H9 (cell line): ENCODE measurements around the gene ME3. TPM values are rescaled to one million over a fixed set of nuclear protein-coding genes. Genes with fewer than 3 reads are reported as not detected.

ENCODE experiments used
- DNase-seq: peaks from one replicate; pipeline ENCODE4 v3.0.0-alpha.2; 2017
- H2AFZ ChIP-seq: one replicate; pipeline ENCODE4 v1.6.1; 2013; ENCODE audit warnings: mild to moderate bottlenecking, low read length, control low read depth, moderate library complexity
- H2AK5ac ChIP-seq: 2 replicates; pipeline ENCODE4 v1.6.1; 2013; ENCODE audit warnings: low read length, control low read depth, mixed read lengths; ENCODE audit not compliant: insufficient read length
- H2BK120ac ChIP-seq: one replicate; pipeline ENCODE4 v1.6.1; 2013; ENCODE audit warnings: low read depth, mild to moderate bottlenecking, low read length, control low read depth, inconsistent platforms; ENCODE audit not compliant: poor library complexity, severe bottlenecking
- H2BK12ac ChIP-seq: 2 replicates; pipeline ENCODE4 v1.6.1; 2013; ENCODE audit warnings: low read length, control low read depth, mixed read lengths, low read depth; ENCODE audit not compliant: insufficient read length
- H2BK15ac ChIP-seq: 2 replicates; pipeline ENCODE4 v1.6.1; 2013; ENCODE audit warnings: low read depth, low read length, control low read depth
- H2BK20ac ChIP-seq: one replicate; pipeline ENCODE4 v1.6.1; 2013; ENCODE audit warnings: low read depth, mild to moderate bottlenecking, low read length, control low read depth, inconsistent platforms; ENCODE audit not compliant: poor library complexity, severe bottlenecking
- H2BK5ac ChIP-seq: 2 replicates; pipeline ENCODE4 v1.6.1; 2013; ENCODE audit warnings: low read length, control low read depth, mixed read lengths; ENCODE audit not compliant: insufficient read length
- H3K14ac ChIP-seq: 2 replicates; pipeline ENCODE4 v1.6.1; 2013; ENCODE audit warnings: low read length, control low read depth; ENCODE audit not compliant: insufficient read depth
- H3K18ac ChIP-seq: 2 replicates; pipeline ENCODE4 v1.6.1; 2013; ENCODE audit warnings: low read depth, mild to moderate bottlenecking, mixed read lengths, low read length, control low read depth; ENCODE audit not compliant: insufficient read length
- H3K23ac ChIP-seq: 2 replicates; pipeline ENCODE4 v1.6.1; 2013; ENCODE audit warnings: low read length, control low read depth, mixed read lengths, low read depth; ENCODE audit not compliant: insufficient read length
- H3K23me2 ChIP-seq: 2 replicates; pipeline ENCODE4 v1.6.1; 2013; ENCODE audit warnings: low read depth, mild to moderate bottlenecking, mixed read lengths, low read length, control low read depth; ENCODE audit not compliant: insufficient read length, poor library complexity, severe bottlenecking
- H3K27ac ChIP-seq: 2 replicates; pipeline ENCODE4 v1.5.1; 2013; ENCODE audit warnings: low read length, control low read depth, mixed read lengths, low read depth; ENCODE audit not compliant: insufficient read length
- H3K27me3 ChIP-seq: 2 replicates; pipeline ENCODE4 v1.6.1; 2013; ENCODE audit warnings: low read length, control low read depth, inconsistent platforms; ENCODE audit not compliant: insufficient read depth
- H3K4ac ChIP-seq: 2 replicates; pipeline ENCODE4 v1.6.1; 2013; ENCODE audit warnings: low read depth, mild to moderate bottlenecking, control low read depth, inconsistent platforms, low read length, moderate library complexity
- H3K4me1 ChIP-seq: 2 replicates; pipeline ENCODE4 v1.6.1; 2013; ENCODE audit warnings: low read length, control low read depth, inconsistent platforms; ENCODE audit not compliant: insufficient read depth
- H3K4me2 ChIP-seq: 2 replicates; pipeline ENCODE4 v1.6.1; 2013; ENCODE audit warnings: low read length, control low read depth, mixed read lengths; ENCODE audit not compliant: insufficient read length, insufficient read depth
- H3K56ac ChIP-seq: 2 replicates; pipeline ENCODE4 v1.6.1; 2013; ENCODE audit warnings: low read depth, mild to moderate bottlenecking, mixed read lengths, low read length, control low read depth; ENCODE audit not compliant: insufficient read length
- H3K79me1 ChIP-seq: 2 replicates; pipeline ENCODE4 v1.6.1; 2013; ENCODE audit warnings: low read depth, mild to moderate bottlenecking, moderate library complexity, low read length, control low read depth, inconsistent platforms; ENCODE audit not compliant: insufficient read depth, poor library complexity, severe bottlenecking
- H3K79me2 ChIP-seq: 2 replicates; pipeline ENCODE4 v1.6.1; 2013; ENCODE audit warnings: low read length, control low read depth, inconsistent platforms; ENCODE audit not compliant: insufficient read depth
- H3K9ac ChIP-seq: 2 replicates; pipeline ENCODE4 v1.6.1; 2013; ENCODE audit warnings: low read length, control low read depth, mixed read lengths; ENCODE audit not compliant: insufficient read length; ENCODE audit errors: extremely low read depth
- H3K9me3 ChIP-seq: one replicate; pipeline ENCODE4 v1.6.1; 2013; ENCODE audit warnings: low read depth, low read length, inconsistent platforms; ENCODE audit not compliant: control insufficient read depth
- H3T11ph ChIP-seq: one replicate; pipeline ENCODE4 v1.6.1; 2013; ENCODE audit warnings: mild to moderate bottlenecking, low read length, control low read depth, inconsistent platforms
- H4K20me1 ChIP-seq: one replicate; pipeline ENCODE4 v1.6.1; 2013; ENCODE audit not compliant: control insufficient read depth, insufficient read length, insufficient read depth
- H4K5ac ChIP-seq: 2 replicates; pipeline ENCODE4 v1.6.1; 2013; ENCODE audit warnings: low read depth, mild to moderate bottlenecking, mixed read lengths, low read length, control low read depth; ENCODE audit not compliant: insufficient read length
- H4K8ac ChIP-seq: replicated peaks from 2 replicates; pipeline ENCODE4 v1.6.1; 2013; ENCODE audit warnings: low read length, control low read depth, mixed read lengths, low read depth; ENCODE audit not compliant: insufficient read length
- H4K91ac ChIP-seq: 2 replicates; pipeline ENCODE4 v1.6.1; 2013; ENCODE audit warnings: low read depth, mild to moderate bottlenecking, moderate library complexity, mixed read lengths, low read length, control low read depth; ENCODE audit not compliant: insufficient read length
- H3K27ac Mint-ChIP-seq, 3 experiments: 2 replicates in 2 of 3; 3 replicates in 1 of 3; pipeline ENCODE4 v1.8.0; 2020 to 2021; ENCODE audit warnings: mixed read lengths in 3 of 3, mild to moderate bottlenecking in 1 of 3, moderate library complexity in 1 of 3
- H3K27me3 Mint-ChIP-seq: 2 replicates; pipeline ENCODE4 v1.8.0; 2021; ENCODE audit warnings: low read depth, mild to moderate bottlenecking, moderate library complexity, mixed read lengths
- H3K36me3 Mint-ChIP-seq, 3 experiments: 2 replicates in 2 of 3; 3 replicates in 1 of 3; pipeline ENCODE4 v1.8.0; 2020 to 2021; ENCODE audit warnings: low read depth in 3 of 3, mixed read lengths in 3 of 3; ENCODE audit not compliant: insufficient read depth in 1 of 3
- H3K4me1 Mint-ChIP-seq, 2 experiments: 2 replicates each; pipeline ENCODE4 v1.8.0; 2020; ENCODE audit warnings: mixed read lengths in 2 of 2
- H3K4me3 Mint-ChIP-seq, 2 experiments: 2 replicates in 1 of 2; 3 replicates in 1 of 2; pipeline ENCODE4 v1.8.0; 2020 to 2021; ENCODE audit warnings: mild to moderate bottlenecking in 2 of 2, mixed read lengths in 2 of 2, moderate library complexity in 1 of 2
- H3K9me3 Mint-ChIP-seq, 2 experiments: 2 replicates in 1 of 2; 3 replicates in 1 of 2; pipeline ENCODE4 v1.8.0; 2020; ENCODE audit warnings: mild to moderate bottlenecking in 2 of 2, mixed read lengths in 2 of 2, moderate library complexity in 1 of 2
- CTCF ChIP-seq: fragments of 200-600 bp; sonication (generic); conservative IDR thresholded peaks from 3 replicates; pipeline ENCODE4 v1.8.0; 2021; ENCODE audit warnings: antibody characterized with exemption, mild to moderate bottlenecking
- WGBS: extraction: QIAGEN DNeasy Blood & Tissue Kit; methylation state at CpG from one replicate; pipeline ENCODE4 v1.1.7; 2013; ENCODE audit warnings: missing lambda C conversion rate, low lambda C conversion rate, mixed read lengths; ENCODE audit not compliant: insufficient read length; ENCODE audit errors: extremely low coverage; 5-methylcytosine and 5-hydroxymethylcytosine counted together
- total RNA-seq: library from RNA; stranded (reverse); gene quantifications from 2 replicates; pipeline ENCODE4 v1.2.1, GENCODE V29; 2021

ME3 gene
- total RNA-seq, 1 experiment from 2014 or later = 2.8 TPM

DNA sequence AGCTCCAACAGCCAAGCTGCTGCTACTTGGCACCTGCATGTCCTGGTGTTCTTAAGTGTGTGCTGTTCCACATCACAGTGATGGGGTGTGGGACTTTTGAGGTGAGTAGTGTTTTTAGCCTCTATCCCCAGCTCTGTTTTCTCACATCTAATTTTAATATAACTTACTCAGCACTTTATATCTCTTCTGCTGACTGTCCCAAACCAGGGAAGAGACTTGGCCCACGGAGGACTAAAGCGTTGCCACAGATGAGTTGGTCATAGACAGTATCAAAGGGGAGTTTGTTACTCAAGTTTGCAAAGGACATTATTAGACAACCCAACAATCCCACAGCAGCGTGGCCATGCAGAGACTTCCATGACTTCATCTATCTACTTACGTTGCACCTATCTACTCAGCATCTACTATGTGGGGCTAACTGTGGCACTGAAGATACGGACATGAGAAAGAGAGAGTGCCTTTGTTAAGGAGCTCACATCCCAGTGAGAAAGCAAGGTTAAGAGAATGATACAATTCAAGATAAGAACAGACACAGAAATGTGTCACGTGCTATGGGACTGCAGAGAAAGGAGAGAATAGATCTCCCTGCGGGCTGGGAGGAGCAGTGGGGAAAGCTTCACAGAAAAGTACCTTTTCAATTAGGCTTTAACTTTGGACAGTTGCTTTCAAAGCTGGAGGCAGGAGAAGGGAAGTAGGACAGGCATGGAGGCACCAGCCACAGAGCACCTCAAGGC is 82.4 kb downstream of the ME3 start:
- Histone ChIP-seq H2BK12ac (no peak overlapping the region), H3K14ac (no peak overlapping the region), H2BK20ac (no peak overlapping the region), H3K9ac (no peak overlapping the region), H4K91ac (no peak overlapping the region), H3K79me1 (no peaks in the 10 kb centered on the region), H4K8ac (no peak overlapping the region), H3K4me2 (no peak overlapping the region), H3K18ac (no peak overlapping the region), H3K9me3 (no peaks in the 10 kb centered on the region), H2AFZ (no peak overlapping the region), H3T11ph (no peak overlapping the region), H3K56ac (no peak overlapping the region), H3K4me1 (peaks cover 9% of the 10 kb centered on the region; the same call in 1 of the 2 replicates), H2BK15ac (no peak overlapping the region), H2BK5ac (no peak overlapping the region), H2AK5ac (no peak overlapping the region), H2BK120ac (no peak overlapping the region), H3K23ac (no peak overlapping the region), H3K27me3 (no peaks in the 10 kb centered on the region), H3K27ac (no peak overlapping the region), H3K79me2 (no peaks in the 10 kb centered on the region), H4K20me1 (no peaks in the 10 kb centered on the region), H4K5ac (no peak overlapping the region), H3K23me2 (no peaks in the 10 kb centered on the region), H3K4ac (no peak overlapping the region)
- Mint-ChIP-seq H3K4me3 (no peak overlapping the region), H3K36me3 (no peaks in the 10 kb centered on the region), H3K9me3 (no peaks in the 10 kb centered on the region), H3K27me3 (no peaks in the 10 kb centered on the region), H3K4me1 (peaks cover 43 to 58% of the 10 kb centered on the region in 2 experiments), H3K27ac (no peak overlapping the region)
- no CpG with 5 or more reads among the region's 7 CpGs for WGBS
- DNase-seq = no peak
- no peak for TF ChIP-seq CTCF
